Skin epidermis (tissue), 12 donors: ENCODE measurements around the gene CHD9.
A peak's percentile ranks its signal among the peaks of the same experiment; 100 is the strongest.

ENCODE experiments used
- H3K27ac ChIP-seq, 21 experiments: fragments of 200-600 bp; sonication (generic) in 11 of 21; one replicate each; pipeline ENCODE4 v1.5.0; 2020; ENCODE audit warnings: mild to moderate bottlenecking in 3 of 21, inconsistent platforms in 2 of 21, moderate library complexity in 2 of 21
- H3K4me3 ChIP-seq, 7 experiments: fragments of 200-600 bp; sonication (generic) in 2 of 7; one replicate each; pipeline ENCODE4 v1.5.0; 2020; ENCODE audit warnings: inconsistent platforms in 2 of 7, mild to moderate bottlenecking in 2 of 7, moderate library complexity in 1 of 7

CHD9 gene

GRCh38 chr16:53087101-53087500 is 32.3 kb downstream of the CHD9 start:
- H3K27ac ChIP-seq: peak overlapping the region in 12 of 21 experiments; percentile 8 to 91 (median 79)
- no peak overlapping the region for H3K4me3 ChIP-seq

- Histone ChIP-seq H3K27ac (peak overlapping the region in 19 of 21 experiments; percentile 59 to 91 (median 79)), H3K4me3 (no peak overlapping the region)
These were observed 34.9 kb downstream of the CHD9 start for GRCh38 chr16:53089434-53090285.

DNA sequence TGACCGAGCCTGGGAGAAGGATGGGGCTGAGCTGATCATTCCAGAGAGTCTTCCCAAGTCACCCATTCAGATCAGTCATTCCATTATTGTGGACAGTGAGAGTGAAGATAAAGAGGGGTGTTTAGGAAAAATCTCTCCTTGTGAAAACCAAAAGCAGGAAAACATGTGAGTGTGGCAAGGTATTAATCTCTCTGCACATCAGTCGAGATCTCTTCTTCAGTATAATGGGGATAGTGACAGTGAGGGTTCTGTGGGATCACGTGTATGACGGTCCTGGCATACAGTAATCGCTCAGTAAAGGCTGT is 35.4 kb downstream of the CHD9 start:
- no peak overlapping the region for H3K4me3 ChIP-seq
- H3K27ac ChIP-seq: peak overlapping the region in 20 of 21 experiments; percentile 59 to 91 (median 78)

DNA sequence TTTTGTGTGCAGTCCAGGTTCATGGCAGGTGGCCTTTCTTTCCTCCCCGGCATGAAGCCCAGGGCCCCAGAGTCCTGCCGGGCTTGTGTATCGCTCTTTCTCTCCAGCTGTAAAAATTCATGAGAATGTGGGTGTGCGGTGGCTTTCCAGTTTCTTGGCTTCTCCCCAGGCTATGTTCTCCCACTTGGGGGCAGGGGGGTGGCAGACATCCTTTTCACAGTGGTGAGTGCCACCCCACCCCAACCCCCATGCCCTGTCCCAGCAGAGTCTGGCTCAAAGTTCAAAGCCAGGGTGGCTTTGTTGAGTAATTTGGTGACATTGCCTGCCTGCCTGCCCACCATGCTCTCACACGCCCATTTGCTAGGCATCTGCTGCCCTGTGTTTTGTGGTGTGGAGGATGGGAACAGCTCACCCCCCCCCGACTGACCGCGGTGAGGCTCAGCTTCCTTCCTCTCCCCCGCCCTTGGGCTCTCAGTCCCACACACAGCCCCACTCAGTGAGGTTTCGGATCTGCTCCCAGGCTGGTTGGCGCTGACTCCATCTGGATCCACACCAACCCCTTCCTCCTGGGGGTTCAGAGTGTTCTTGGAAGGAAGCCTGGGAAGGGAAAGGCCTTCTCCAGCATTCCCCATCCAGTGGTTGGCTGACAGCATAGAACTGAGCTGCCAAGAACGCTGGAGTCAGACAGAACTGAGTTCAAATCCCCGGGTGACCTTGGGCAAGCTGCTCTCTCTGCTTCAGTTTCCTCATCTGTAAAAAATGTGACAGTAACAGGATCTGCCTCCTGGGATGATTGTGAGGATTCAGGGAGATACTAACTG is 36.0 kb downstream of the CHD9 start:
- H3K4me3 ChIP-seq: no peak overlapping the region
- peak overlapping the region in 20 of 21 experiments; percentile 61 to 91 (median 78) for H3K27ac ChIP-seq

DNA sequence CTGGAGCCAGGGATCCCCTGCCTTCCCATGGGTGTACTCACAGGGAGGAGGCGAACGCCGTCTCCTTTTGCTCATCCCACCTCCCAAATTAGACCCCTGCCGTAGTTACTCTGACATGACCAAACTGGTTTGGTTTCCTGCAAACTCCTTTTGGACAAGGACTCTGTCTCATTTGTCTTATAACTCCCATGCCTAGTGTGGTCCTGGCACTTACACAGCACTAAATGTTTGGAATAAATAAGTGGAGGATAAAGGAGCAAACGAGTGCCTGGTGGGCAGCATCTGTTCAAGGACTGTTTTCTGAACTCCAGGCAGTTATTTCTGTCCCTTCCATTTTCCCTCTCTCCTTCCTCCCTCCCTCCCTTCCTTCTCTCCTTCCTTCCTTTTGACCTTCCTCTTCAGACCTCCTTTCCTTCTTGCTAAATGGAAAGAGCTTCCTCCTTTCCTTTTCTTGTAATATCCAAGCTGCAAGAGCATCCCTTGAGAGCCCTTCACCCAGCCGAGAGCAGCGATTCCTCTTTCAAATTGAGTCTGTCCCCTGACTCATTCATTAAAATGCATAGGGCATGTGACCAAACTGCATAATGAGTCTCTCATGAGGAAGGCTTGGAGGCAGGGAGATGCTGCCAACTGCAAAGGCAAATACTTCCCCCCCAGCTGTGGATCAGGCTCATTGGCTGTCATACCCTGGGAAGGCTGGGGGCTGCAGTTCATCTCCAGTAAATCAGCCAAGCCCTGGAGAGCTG is 36.8 kb downstream of the CHD9 start:
- peak overlapping the region in 20 of 21 experiments; percentile 55 to 91 (median 78) for H3K27ac ChIP-seq
- H3K4me3 ChIP-seq: peak overlapping the region in 1 of 7 experiments; percentile 11

- Histone ChIP-seq H3K4me3 (no peak overlapping the region), H3K27ac (peak overlapping the region in 16 of 21 experiments; percentile 11 to 91 (median 77))
These were observed 37.5 kb downstream of the CHD9 start for GRCh38 chr16:53092284-53092683.

DNA sequence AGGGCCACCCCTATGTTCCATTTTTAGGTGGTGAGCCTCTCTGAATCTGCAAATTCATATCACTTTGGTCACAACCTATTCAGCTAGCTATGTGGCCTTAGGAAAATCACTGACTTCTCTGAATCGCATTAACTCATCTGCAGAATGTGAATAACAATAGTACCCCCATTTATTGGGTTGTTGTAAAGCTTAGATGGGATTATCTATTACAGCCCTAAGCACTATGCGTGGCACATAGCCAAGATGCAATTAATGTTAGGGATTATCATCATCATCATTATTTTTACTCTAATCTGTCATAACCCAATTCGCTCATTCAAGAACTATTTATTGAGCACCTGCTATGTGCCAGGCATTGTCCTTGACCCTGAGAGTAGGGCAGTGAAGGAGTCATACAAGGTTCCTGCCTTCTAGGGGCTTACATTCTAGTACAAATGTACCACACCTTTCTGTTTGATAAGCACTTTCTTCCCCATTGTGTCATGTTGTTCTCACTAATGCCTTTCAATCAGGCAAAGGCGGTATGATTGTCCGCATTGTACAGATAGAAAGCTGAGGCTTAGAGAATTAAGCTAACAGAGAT is 38.5 kb downstream of the CHD9 start:
- Histone ChIP-seq H3K4me3 (no peak overlapping the region), H3K27ac (peak overlapping the region in 20 of 21 experiments; percentile 24 to 91 (median 73))

DNA sequence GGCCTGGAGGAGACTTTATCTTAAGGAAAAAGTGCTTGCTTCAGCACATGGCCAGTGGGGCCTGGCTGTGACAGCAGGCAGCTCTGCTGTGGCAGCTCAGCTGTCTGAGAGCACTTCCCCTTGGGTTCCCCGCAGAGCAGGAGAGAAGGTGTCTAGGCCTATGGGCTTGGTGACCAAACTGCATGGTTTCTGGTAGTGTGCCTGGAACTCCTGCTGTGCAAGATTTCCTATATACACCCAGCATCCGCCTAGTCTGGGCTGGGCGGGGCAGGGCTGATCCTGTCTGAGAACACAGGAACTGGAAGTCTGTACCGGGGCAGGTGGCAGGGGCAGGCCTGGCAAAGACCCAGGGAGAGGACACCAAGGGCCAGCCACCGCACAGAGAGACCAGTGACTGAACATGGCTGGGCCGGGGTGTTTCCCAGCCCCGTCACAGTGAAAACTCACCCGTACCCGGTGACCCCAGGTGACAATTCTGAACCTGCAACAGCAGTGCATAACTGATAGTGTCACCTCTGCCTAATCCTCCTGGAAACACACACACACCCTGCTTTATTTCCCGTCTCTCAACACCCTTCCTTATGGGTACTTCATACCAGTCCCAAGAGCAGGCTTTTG is 39.3 kb downstream of the CHD9 start:
- peak overlapping the region; percentile 24 to 91 (median 72) for H3K27ac ChIP-seq

GRCh38 chr16:53097190-53097589 is 42.4 kb downstream of the CHD9 start:
- H3K27ac ChIP-seq: peak overlapping the region in 7 of 21 experiments; percentile 5 to 95 (median 88)
- H3K4me3 ChIP-seq: peak overlapping the region in 1 of 7 experiments; percentile 1

More for the DNA sequence above, 39.3 kb downstream of the CHD9 start:
- no peak overlapping the region for H3K4me3 ChIP-seq

DNA sequence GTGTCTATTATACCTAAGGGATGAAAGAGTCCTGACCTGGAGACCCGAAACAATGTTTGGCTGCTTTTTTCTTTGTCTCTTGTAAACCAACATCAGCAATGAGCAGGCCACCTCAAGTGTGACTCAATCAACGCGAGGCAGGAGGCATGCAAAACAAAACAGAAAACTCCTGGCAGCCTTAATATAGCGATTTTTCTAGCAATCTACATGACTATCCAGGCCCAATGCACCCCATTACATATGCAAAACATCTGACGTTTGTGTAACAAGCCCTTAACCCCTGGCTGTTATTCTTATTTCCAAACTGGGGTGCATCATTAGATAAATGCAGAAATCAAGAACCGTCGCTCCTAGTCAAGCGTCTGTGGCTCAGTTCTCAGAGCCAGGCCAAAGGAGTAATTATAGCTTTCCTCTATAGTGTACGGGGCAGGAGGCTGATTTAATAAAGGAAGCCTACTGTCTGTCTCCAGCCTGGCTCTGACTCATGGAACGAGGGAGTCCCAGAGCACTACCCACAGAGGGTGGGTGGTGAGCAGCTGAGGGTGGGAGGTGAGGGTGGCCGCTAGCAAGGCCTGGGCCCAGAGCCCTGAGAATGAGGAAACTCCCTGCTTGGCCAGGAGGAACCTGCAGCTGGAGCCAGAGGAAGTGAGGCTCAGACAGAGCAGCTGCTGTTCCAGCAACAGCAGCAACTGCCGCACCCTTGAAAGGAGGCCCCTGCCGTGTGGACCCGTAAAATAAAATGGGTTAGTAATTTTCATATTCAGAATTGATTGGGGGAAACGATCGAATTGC is 43.9 kb downstream of the CHD9 start:
- Histone ChIP-seq H3K4me3 (peak overlapping the region; percentile 20 to 50 (median 32)), H3K27ac (peak overlapping the region in 20 of 21 experiments; percentile 81 to 95 (median 88))

GRCh38 chr16:53099318-53100130 is 44.7 kb downstream of the CHD9 start:
- Histone ChIP-seq H3K4me3 (peak overlapping the region; percentile 20 to 50 (median 32)), H3K27ac (peak overlapping the region; percentile 42 to 95 (median 88))

GRCh38 chr16:53100131-53100748 is 45.4 kb downstream of the CHD9 start:
- Histone ChIP-seq H3K4me3 (peak overlapping the region; percentile 20 to 50 (median 32)), H3K27ac (peak overlapping the region in 20 of 21 experiments; percentile 81 to 95 (median 88))

DNA sequence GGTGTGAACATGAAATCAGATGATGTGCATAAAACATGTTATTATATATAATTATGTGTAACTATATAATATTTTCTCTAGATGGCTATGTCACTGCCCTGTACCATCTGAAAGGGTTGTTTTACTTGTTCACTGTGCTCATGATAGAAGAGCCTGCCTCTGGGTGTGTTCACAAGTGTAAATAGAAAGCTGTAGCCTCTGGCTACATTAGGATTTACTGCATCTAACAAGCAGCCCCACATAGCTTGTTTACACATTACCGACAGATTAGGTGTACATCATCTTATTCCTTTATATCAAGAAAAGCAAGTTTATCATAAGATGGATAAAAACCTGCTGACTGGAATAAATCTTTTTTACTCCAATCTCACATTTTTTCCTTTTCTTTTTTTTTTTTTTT is 46.1 kb downstream of the CHD9 start:
- no peak overlapping the region for H3K4me3 ChIP-seq

GRCh38 chr16:53103811-53104210 is 49.0 kb downstream of the CHD9 start:
- Histone ChIP-seq H3K27ac (no peak overlapping the region), H3K4me3 (no peak overlapping the region)

More for the DNA sequence above, 46.1 kb downstream of the CHD9 start:
- peak overlapping the region in 16 of 21 experiments; percentile 8 to 95 (median 90) for H3K27ac ChIP-seq

DNA sequence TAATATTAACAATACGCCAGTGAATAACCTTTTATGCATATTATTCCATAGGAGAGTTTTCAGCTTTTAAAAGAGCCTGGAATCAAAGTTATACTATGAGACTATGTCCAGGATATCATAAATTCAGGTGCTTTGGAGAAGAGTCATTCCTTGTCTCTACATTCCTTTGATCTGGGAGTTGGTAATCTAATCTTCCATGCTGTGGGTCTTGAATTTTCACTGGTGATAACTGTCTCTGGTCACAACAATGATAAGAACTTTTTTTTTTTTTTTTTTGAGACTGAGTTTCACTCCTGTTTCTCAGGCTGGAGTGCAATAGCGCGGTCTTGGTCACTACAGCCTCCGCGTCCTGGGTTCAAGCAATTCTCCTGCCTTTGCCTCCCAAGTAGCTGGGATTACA is 50.8 kb downstream of the CHD9 start:
- H3K4me3 ChIP-seq: no peak overlapping the region

DNA sequence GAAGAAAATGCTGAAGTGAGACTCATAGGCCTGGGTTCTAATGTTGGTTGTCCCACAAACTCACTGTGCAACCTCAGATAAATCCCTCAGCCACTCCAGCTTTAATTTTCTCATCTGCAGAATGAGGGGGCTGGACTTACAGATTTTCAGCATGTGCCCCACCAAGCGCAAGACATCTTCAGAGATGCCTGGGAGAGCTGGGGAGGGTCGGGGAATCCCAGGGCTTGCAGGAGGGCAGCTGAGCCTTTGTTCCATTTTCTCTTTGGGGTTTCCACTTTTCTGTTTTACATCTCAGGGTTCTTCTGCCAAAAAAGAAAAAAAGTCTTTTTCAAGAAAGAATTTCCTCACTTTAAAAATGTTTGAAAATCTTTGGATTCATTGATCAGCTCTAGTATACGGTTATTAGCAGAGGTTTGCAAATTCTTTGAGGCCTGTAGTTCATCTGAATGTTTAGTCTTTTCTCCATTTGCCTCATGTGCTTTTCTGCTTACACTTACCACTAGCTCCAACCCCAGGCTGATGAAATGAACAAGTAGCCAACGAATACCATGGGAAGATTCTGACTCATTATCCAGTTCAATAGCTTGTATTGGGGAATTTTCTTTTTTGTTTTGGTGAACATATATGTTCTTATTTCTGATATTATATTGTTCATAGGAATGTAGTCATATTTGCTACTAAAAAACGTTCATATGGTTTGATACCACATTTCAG is 56.4 kb downstream of the CHD9 start:
- Histone ChIP-seq H3K4me3 (no peak overlapping the region), H3K27ac (peak overlapping the region in 1 of 21 experiments; percentile 6)

More for the DNA sequence above, 50.8 kb downstream of the CHD9 start:
- H3K27ac ChIP-seq: no peak overlapping the region
